ENCODE data around the gene NEDD9. TPM values are rescaled to one million over a fixed set of nuclear protein-coding genes. Genes with fewer than 3 reads are reported as not detected.

NEDD9 gene
- total and polyA plus RNA-seq, 2 of the 4 experiments (the other 2 are of a cell fraction) = 7.6 to 16.5 TPM

DNA sequence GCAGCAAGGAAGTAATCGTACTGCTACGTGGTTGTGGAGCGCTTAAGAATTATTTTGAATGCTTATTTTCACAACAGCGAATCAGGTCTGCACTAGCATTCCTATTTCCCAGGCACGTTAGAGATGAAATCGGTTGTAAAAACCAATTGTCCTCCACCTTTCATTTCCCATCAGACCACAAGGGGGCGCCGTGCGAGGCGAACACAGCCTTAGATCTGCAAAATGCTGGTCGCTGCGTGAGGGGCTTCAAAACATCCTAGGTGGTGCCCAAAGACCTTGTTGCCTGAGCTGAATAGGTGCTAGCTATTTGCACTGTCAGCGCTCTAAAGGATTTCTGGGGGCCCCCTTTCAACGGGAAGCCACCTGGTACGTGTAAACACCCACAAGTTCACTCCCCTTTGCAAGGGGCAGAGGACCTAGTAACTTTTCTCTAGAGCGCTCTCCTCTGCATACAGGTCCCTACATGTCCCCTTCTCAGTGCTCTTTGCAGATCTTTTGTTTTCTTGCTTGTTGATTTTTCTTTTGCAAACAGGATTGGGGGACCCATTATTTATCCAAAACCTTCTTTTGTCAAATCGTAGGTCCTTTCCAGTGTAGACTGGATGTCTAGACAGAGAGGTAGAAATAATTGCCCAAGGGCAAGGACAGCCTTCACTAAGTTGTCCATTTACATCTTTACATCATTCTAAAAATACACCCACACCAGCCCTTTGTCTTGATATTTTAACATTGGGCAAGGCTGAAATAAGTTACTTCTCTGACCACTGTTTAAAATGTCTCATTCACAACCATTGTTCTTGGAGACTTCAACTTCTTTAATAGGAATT is 59.8 kb downstream of the NEDD9 start:
- no peak overlapping the region for H3K14ac ChIP-seq (replicated peaks; ENCODE audit: low read depth, low read length)
- H4K91ac ChIP-seq (ENCODE audit: insufficient read depth, low read depth, low read length) = no peak overlapping the region
- dilution Hi-C loops (cut with HindIII; ENCODE audit: low sequenced_read_pairs, unreplicated experiment) (no loop called here), intact Hi-C loops (cut with micrococcal nuclease) (loop anchor here (1.0 to 2.0 kb wide), 2 partner anchors 60 to 324 kb away; partner anchors contain the start of gene NEDD9), in situ Hi-C loops (cut with MboI; ENCODE audit: low sequenced_read_pairs) (no loop called here)
- H3K4me1 ChIP-seq (ENCODE audit: control insufficient read depth, insufficient read depth, low read length) = no peaks in the 10 kb centered on the region
- H3K18ac ChIP-seq (ENCODE audit: low read depth, low read length) = no peak overlapping the region
- H3K23ac ChIP-seq (ENCODE audit: low read depth, low read length) = no peak overlapping the region
- peak overlapping the region; percentile 50; the same call in 1 of the 2 replicates for H2AK5ac ChIP-seq (ENCODE audit: low read depth, low read length)
- peak overlapping the region; percentile 28; the same call in 1 of the 2 replicates for H2BK20ac ChIP-seq (ENCODE audit: low read depth, low read length)
- H3K4me2 ChIP-seq (ENCODE audit: low read depth, low read length) = no peak overlapping the region
- DNase-seq (peak; percentile 27), ATAC-seq (ENCODE audit: low read depth) (peak; percentile 62)
- no peaks in the 10 kb centered on the region for H4K20me1 ChIP-seq (ENCODE audit: insufficient read depth, low read length)
- 24% methylated on average over 8 of the region's 17 CpGs; no CpG with 5 or more reads in 1 of the 2 experiments for WGBS, 2 experiments (ENCODE audit: extremely low coverage in 2 of 2, insufficient read length in 1 of 2)
- no TSS peak for BruUV-seq (replicated peaks)
- TF ChIP-seq FOS (IDR thresholded peaks at IDR 0.05; ENCODE audit: low read depth, low read length) (no peak), NFE2L2 (IDR thresholded peaks at IDR 0.05; ENCODE audit: low read depth, low read length) (no peak), POLR2A (IDR thresholded peaks at IDR 0.05; ENCODE audit: low read depth, low read length) (no peak), MXI1 (IDR thresholded peaks at IDR 0.05; ENCODE audit: borderline replicate concordance, low read depth, low read length) (no peak), CHD1 (IDR thresholded peaks at IDR 0.05; ENCODE audit: low read depth, low read length) (no peak), MAFK (IDR thresholded peaks at IDR 0.05; ENCODE audit: low read depth, low read length) (peak; percentile 56), RAD21 (IDR thresholded peaks at IDR 0.05; ENCODE audit: low read length) (peak; percentile 73), BHLHE40 (IDR thresholded peaks at IDR 0.05; ENCODE audit: low read depth, low read length) (no peak), MAZ (IDR thresholded peaks at IDR 0.05; ENCODE audit: borderline replicate concordance, low read depth, low read length) (no peak), SMC3 (IDR thresholded peaks at IDR 0.05; ENCODE audit: low read depth, low read length) (peak; percentile 83)
- TF ChIP-seq, protein P1, sequence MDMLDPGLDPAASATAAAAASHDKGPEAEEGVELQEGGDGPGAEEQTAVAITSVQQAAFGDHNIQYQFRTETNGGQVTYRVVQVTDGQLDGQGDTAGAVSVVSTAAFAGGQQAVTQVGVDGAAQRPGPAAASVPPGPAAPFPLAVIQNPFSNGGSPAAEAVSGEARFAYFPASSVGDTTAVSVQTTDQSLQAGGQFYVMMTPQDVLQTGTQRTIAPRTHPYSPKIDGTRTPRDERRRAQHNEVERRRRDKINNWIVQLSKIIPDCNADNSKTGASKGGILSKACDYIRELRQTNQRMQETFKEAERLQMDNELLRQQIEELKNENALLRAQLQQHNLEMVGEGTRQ (IDR thresholded peaks at IDR 0.05; ENCODE audit: low read depth, low read length) = no peak
- TF ChIP-seq, protein P2, sequence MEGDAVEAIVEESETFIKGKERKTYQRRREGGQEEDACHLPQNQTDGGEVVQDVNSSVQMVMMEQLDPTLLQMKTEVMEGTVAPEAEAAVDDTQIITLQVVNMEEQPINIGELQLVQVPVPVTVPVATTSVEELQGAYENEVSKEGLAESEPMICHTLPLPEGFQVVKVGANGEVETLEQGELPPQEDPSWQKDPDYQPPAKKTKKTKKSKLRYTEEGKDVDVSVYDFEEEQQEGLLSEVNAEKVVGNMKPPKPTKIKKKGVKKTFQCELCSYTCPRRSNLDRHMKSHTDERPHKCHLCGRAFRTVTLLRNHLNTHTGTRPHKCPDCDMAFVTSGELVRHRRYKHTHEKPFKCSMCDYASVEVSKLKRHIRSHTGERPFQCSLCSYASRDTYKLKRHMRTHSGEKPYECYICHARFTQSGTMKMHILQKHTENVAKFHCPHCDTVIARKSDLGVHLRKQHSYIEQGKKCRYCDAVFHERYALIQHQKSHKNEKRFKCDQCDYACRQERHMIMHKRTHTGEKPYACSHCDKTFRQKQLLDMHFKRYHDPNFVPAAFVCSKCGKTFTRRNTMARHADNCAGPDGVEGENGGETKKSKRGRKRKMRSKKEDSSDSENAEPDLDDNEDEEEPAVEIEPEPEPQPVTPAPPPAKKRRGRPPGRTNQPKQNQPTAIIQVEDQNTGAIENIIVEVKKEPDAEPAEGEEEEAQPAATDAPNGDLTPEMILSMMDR (conservative IDR thresholded peaks at IDR 0.05; ENCODE audit: low read depth, low read length) = peak; percentile 70
- TF ChIP-seq, protein P3, sequence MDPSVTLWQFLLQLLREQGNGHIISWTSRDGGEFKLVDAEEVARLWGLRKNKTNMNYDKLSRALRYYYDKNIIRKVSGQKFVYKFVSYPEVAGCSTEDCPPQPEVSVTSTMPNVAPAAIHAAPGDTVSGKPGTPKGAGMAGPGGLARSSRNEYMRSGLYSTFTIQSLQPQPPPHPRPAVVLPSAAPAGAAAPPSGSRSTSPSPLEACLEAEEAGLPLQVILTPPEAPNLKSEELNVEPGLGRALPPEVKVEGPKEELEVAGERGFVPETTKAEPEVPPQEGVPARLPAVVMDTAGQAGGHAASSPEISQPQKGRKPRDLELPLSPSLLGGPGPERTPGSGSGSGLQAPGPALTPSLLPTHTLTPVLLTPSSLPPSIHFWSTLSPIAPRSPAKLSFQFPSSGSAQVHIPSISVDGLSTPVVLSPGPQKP (IDR thresholded peaks at IDR 0.05; ENCODE audit: borderline replicate concordance, low read depth, low read length) = no peak
- H3K9ac ChIP-seq (ENCODE audit: low read depth, low read length) = no peak overlapping the region
- peak overlapping the region; percentile 21 for H2BK120ac ChIP-seq (ENCODE audit: low read depth, low read length)
- ChIA-PET POLR2A (ENCODE audit: unreplicated experiment) (no interaction called here), CTCF (no interaction called here)
- no peak overlapping the region for H4K5ac ChIP-seq (ENCODE audit: low read depth, low read length)
- no peaks in the 10 kb centered on the region for H3K36me3 ChIP-seq (ENCODE audit: control insufficient read depth, insufficient read depth, low read length)
- H3K27me3 ChIP-seq (ENCODE audit: control insufficient read depth, insufficient read depth, low read length) = no peaks in the 10 kb centered on the region
- no peak overlapping the region for H2BK5ac ChIP-seq (ENCODE audit: low read depth, low read length, poor library complexity, severe bottlenecking)
- H3K4me3 ChIP-seq (ENCODE audit: insufficient read depth, low read depth, low read length) = no peak overlapping the region
- H4K8ac ChIP-seq (ENCODE audit: low read depth in 2 of 2, low read length in 2 of 2) = peak overlapping the region in 1 of 2 experiments; percentile 6; a peak in 1 of 4 replicates
- no peak overlapping the region for H3K56ac ChIP-seq (ENCODE audit: extremely low read depth, insufficient read depth, low read length)
- H3K9me1 ChIP-seq (ENCODE audit: insufficient read depth, low read length) = no peaks in the 10 kb centered on the region
- peak overlapping the region; percentile 8; the same call in 1 of the 3 replicates for H2BK15ac ChIP-seq (ENCODE audit: low read depth, low read length)
- no peak overlapping the region for H2AK9ac ChIP-seq (replicated peaks; ENCODE audit: low read depth, low read length, poor library complexity)
- no peaks in the 10 kb centered on the region for H3K79me1 ChIP-seq (ENCODE audit: low read depth in 1 of 2, low read length in 2 of 2)
- 0 out of 2 replicates have a peak overlapping the region, but pooled peaks have one; percentile 9 for H3K4ac ChIP-seq (ENCODE audit: low read depth, low read length)
- no peaks in the 10 kb centered on the region for H3K9me3 ChIP-seq (ENCODE audit: control insufficient read depth, insufficient read depth, low read length)
- no peak overlapping the region for H3K27ac ChIP-seq (ENCODE audit: insufficient read depth, low read length)
- H2AFZ ChIP-seq (replicated peaks; ENCODE audit: low read length, poor library complexity) = peak overlapping the region; percentile 56

All from IMR-90 (cell line).